ENCODE measurements around the gene PLEKHG2. TPM values are rescaled to one million over a fixed set of nuclear protein-coding genes. Genes with fewer than 3 reads are reported as not detected.

PLEKHG2 gene
- total RNA-seq, 3 donors from 2014 or later (not counting 1 experiment from before 2014, with no cell fraction given) = 70.2 to 129 (median 80.7) TPM

GRCh38 chr19:39401549-39402345, 10.7 kb upstream of the PLEKHG2 start:
- no peaks in the 10 kb centered on the region for H3K9me3 ChIP-seq (ENCODE audit: control insufficient read depth, insufficient read depth, low read length)
- Mint-ChIP-seq H3K9me3 (no peaks in the 10 kb centered on the region), H3K36me3 (no peaks in the 10 kb centered on the region), H3K27me3 (ENCODE audit: low read depth in 2 of 2) (no peaks in the 10 kb centered on the region), H3K27ac (peak overlapping the region; percentile 96 to 97), H3K4me3 (peak overlapping the region; percentile 94), H3K4me1 (peaks cover 58 to 78% of the 10 kb centered on the region in 2 donors)
- DNase-seq (peak; percentile 83 to 96), ATAC-seq (peak; percentile 46 to 70 (median 59))
- TF ChIP-seq CTCF (IDR thresholded peaks at IDR 0.05) = no peak
- peaks cover 8% of the 10 kb centered on the region for H3K36me3 ChIP-seq (ENCODE audit: control insufficient read depth, insufficient read depth, low read length)
- intact Hi-C loops (cut with micrococcal nuclease) = loop anchor here (1.0 to 2.0 kb wide), 4 partner anchors 10 to 551 kb away; partner anchors contain the start of genes MED29, PAF1, PLEKHG2 and SUPT5H
- H3K27me3 ChIP-seq (ENCODE audit: control insufficient read depth, insufficient read depth, low read length) = no peaks in the 10 kb centered on the region
- WGBS (ENCODE audit: insufficient coverage) = 14% methylated on average over 25 of the region's 25 CpGs
- H3K4me1 ChIP-seq (ENCODE audit: control insufficient read depth, insufficient read depth, low read length) = peaks cover 94% of the 10 kb centered on the region
- no peak overlapping the region for H3K4me3 ChIP-seq (ENCODE audit: low read length)
- H3K27ac ChIP-seq (ENCODE audit: low read length) = peak overlapping the region; percentile 95

GRCh38 chr19:39402346-39403300, 9.8 kb upstream of the PLEKHG2 start:
- Histone ChIP-seq H3K4me3 (ENCODE audit: low read length) (peak overlapping the region; percentile 53), H3K36me3 (ENCODE audit: control insufficient read depth, insufficient read depth, low read length) (peaks cover 4% of the 10 kb centered on the region), H3K27me3 (ENCODE audit: control insufficient read depth, insufficient read depth, low read length) (no peaks in the 10 kb centered on the region), H3K27ac (ENCODE audit: low read length) (peak overlapping the region; percentile 95), H3K9me3 (ENCODE audit: control insufficient read depth, insufficient read depth, low read length) (no peaks in the 10 kb centered on the region), H3K4me1 (ENCODE audit: control insufficient read depth, insufficient read depth, low read length) (peaks cover 86% of the 10 kb centered on the region)
- whole genome bisulfite sequencing (ENCODE audit: insufficient coverage) = 1% methylated on average over 56 of the region's 59 CpGs
- ATAC-seq = peak; percentile 5 to 33 (median 19)
- Mint-ChIP-seq H3K36me3 (no peaks in the 10 kb centered on the region), H3K4me3 (peak overlapping the region; percentile 94), H3K4me1 (peaks cover 57 to 79% of the 10 kb centered on the region in 2 donors), H3K9me3 (no peaks in the 10 kb centered on the region), H3K27ac (peak overlapping the region; percentile 96 to 97), H3K27me3 (ENCODE audit: low read depth in 2 of 2) (no peaks in the 10 kb centered on the region)
- TF ChIP-seq CTCF (IDR thresholded peaks at IDR 0.05) = no peak
- peak; percentile 80 to 92 for DNase-seq
- intact Hi-C loops (cut with micrococcal nuclease) = loop anchor here (1.0 to 2.0 kb wide), 3 partner anchors 11 to 552 kb away; partner anchors contain the start of genes MED29, PAF1 and SUPT5H

GRCh38 chr19:39403331-39404312, 8.8 kb upstream of the PLEKHG2 start:
- H3K36me3 ChIP-seq (ENCODE audit: control insufficient read depth, insufficient read depth, low read length) = peaks cover 12% of the 10 kb centered on the region
- Mint-ChIP-seq H3K27ac (peak overlapping the region; percentile 96 to 97), H3K36me3 (peaks cover 2% of the 10 kb centered on the region), H3K27me3 (ENCODE audit: low read depth in 2 of 2) (no peaks in the 10 kb centered on the region), H3K9me3 (no peaks in the 10 kb centered on the region), H3K4me1 (peaks cover 61 to 79% of the 10 kb centered on the region in 2 donors), H3K4me3 (peak overlapping the region; percentile 94)
- TF ChIP-seq CTCF (IDR thresholded peaks at IDR 0.05) = no peak
- no peaks in the 10 kb centered on the region for H3K9me3 ChIP-seq (ENCODE audit: control insufficient read depth, insufficient read depth, low read length)
- peak overlapping the region; percentile 53 for H3K4me3 ChIP-seq (ENCODE audit: low read length)
- WGBS (ENCODE audit: insufficient coverage) = 2% methylated on average over 43 of the region's 43 CpGs
- ATAC-seq = peak; percentile 30 to 64 (median 47)
- peaks cover 85% of the 10 kb centered on the region for H3K4me1 ChIP-seq (ENCODE audit: control insufficient read depth, insufficient read depth, low read length)
- H3K27me3 ChIP-seq (ENCODE audit: control insufficient read depth, insufficient read depth, low read length) = no peaks in the 10 kb centered on the region
- peak overlapping the region; percentile 95 for H3K27ac ChIP-seq (ENCODE audit: low read length)
- intact Hi-C loops (cut with micrococcal nuclease) = loop anchor here (2.0 kb wide), 1 partner anchor 553 kb away; no protein-coding TSS in a partner anchor
- peak; percentile 98 to 99 for DNase-seq

Data from natural killer cell (primary cell).